Heart right ventricle (tissue), 16 donors: ENCODE results near the gene TMEM63B. TPM values are rescaled to one million over a fixed set of nuclear protein-coding genes. Genes with fewer than 3 reads are reported as not detected.
A peak's percentile ranks its signal among the peaks of the same experiment; 100 is the strongest.

ENCODE experiments used
- ATAC-seq, 8 donors: fragments of 200-7000 bp; cut with Tn5 transposase; one replicate each; pipeline ENCODE4 v1.9.1; 2020; ENCODE audit warnings: mild to moderate bottlenecking in 8 of 8, moderate library complexity in 8 of 8, moderate number of reproducible peaks in 1 of 8
- DNase-seq, 2 donors: peaks; one replicate each; pipeline ENCODE4 v3.0.0-alpha.2; 2020
- H3K27ac ChIP-seq, 10 donors: fragments of 200-600 bp; sonication (generic) in 2 of 10; one replicate each; pipeline versions ENCODE4 v1.5.0 to v1.8.0; 2020 to 2022; ENCODE audit warnings: mild to moderate bottlenecking in 3 of 10
- H3K27me3 ChIP-seq, 7 donors: fragments of 200-600 bp; one replicate each; pipeline ENCODE4 v1.8.0; 2021 to 2022; ENCODE audit warnings: mild to moderate bottlenecking in 2 of 7
- H3K36me3 ChIP-seq, 9 donors: fragments of 200-600 bp; sonication (generic) in 1 of 9; one replicate each; pipeline versions ENCODE4 v1.5.0 to v1.8.0; 2020 to 2022; ENCODE audit warnings: mild to moderate bottlenecking in 2 of 9
- H3K4me1 ChIP-seq, 9 donors: fragments of 200-600 bp; sonication (generic) in 1 of 9; one replicate each; pipeline versions ENCODE4 v1.5.0 to v1.8.0; 2020 to 2022; ENCODE audit warnings: mild to moderate bottlenecking in 4 of 9
- H3K4me3 ChIP-seq, 10 donors: fragments of 200-600 bp; sonication (generic) in 2 of 10; one replicate each; pipeline versions ENCODE4 v1.5.0 to v1.8.0; 2020 to 2022; ENCODE audit warnings: mild to moderate bottlenecking in 7 of 10, moderate library complexity in 2 of 10
- H3K9me3 ChIP-seq, 11 donors: fragments of 200-600 bp in 10 of 11; sonication (generic) in 2 of 11; one replicate each; pipeline versions ENCODE4 v1.5.0 to v1.8.0; 2013 to 2022; ENCODE audit warnings: mild to moderate bottlenecking in 2 of 11, control low read depth in 1 of 11, moderate library complexity in 1 of 11
- CTCF ChIP-seq, 9 donors: fragments of 200-600 bp; sonication (generic) in 2 of 9; IDR thresholded peaks; one replicate each; pipeline versions ENCODE4 v1.5.0 to v1.8.0; 2021 to 2022; ENCODE audit warnings: antibody characterized with exemption in 9 of 9, mild to moderate bottlenecking in 5 of 9, moderate library complexity in 1 of 9
- WGBS, 2 donors: extraction: QIAGEN DNeasy Blood & Tissue Kit; methylation state at CpG; one replicate each; pipeline ENCODE4 v1.1.7; 2013; ENCODE audit warnings: inconsistent platforms in 1 of 2; 5-methylcytosine and 5-hydroxymethylcytosine counted together
- intact Hi-C, 10 donors: fragments of 100-400 bp; cut with DNase I; formaldehyde crosslinking; loops; one replicate each; pipeline versions ENCODE4 v1.11.1 to v1.14.2; 2022
- polyA plus RNA-seq, 2 donors: library from polyadenylated mRNA; stranded (reverse); fragments of 200-250 nt; gene quantifications; one replicate each; pipeline ENCODE4 v1.2.3, GENCODE V29; 2013
- total RNA-seq, 10 donors: library from RNA; stranded (reverse); fragmentation: NEBNext Ultra II Directional in 3 of 10; extraction: Animal tissue kit (Norgen Biotek cat#: 25700) in 3 of 10; gene quantifications; one replicate each; pipeline versions ENCODE4 v1.2.1 to v1.2.4, GENCODE V29; 2021 to 2023
- donor health status: Arrhythmogenic right ventricular cardiomyopathy.
- donor health status: ischemic (EF 13 %, LVEDD 7.1; RV severe dilation, severe dysfunction).
- donor health status: healthy with polysubstance abuse.
- donor health status: DM: no; HTN: yes; CAD: no.
- donor health status: DM: no; HTN: no; CAD: no.
- donor health status: ischemic (EF 25% LVEDD 6.9; RV normal size, moderate dysfunction).
- donor health status: ischemic (EF 25% LVEDD 5.7; RV mildly dilated, moderate dysfunction).
- donor health status: healthy.
- donor health status: DM: yes; HTN: yes; CAD: no.
- donor health status: Ischemic cardiomyopathy.
- donor health status: ischemic (EF 35%, LVEDD 5.7; RV mildly dilated, moderate dysfunction).
- donor health status: nonischemic (EF 11% LVEDD 7.7; RV severe dilation, severe dysfunction).
- donor health status: DM: yes; HTN: yes; CAD: no.
- donor health status: PGD.
- donor health status: ischemic (EF 29% LVEDD 5.4; RV normal size, mild dysfunction).
- donor health status: nonischemic (EF 23%, LVEDD 6.1; RV moderate dilation, normal function).

Gene TMEM63B
- total and polyA plus RNA-seq, 12 donors, result 20.3 to 67.1 (median 37.3) TPM

- Histone ChIP-seq H3K9me3 (no peaks in the 10 kb centered on the region), H3K36me3 (peaks cover 0 to 51% (median 14%) of the 10 kb centered on the region in 9 donors), H3K27ac (no peak overlapping the region), H3K4me1 (peaks cover 0 to 22% (median 4%) of the 10 kb centered on the region in 9 donors), H3K27me3 (no peaks in the 10 kb centered on the region), H3K4me3 (no peak overlapping the region)
- TF ChIP-seq CTCF (IDR thresholded peaks at IDR 0.05), result peak in 3 of 9 donors; percentile 4 to 34 (median 21)
- WGBS, 2 donors, result 55 to 57% methylated on average over 8 of the region's 8 CpGs
- DNase-seq (no peak), ATAC-seq (peak in 1 of 8 donors; percentile 12)
- intact Hi-C loops, result loop anchor here in 9 of 10 donors (1.0 to 10.0 kb wide), 5 partner anchors 53 to 183 kb away; no protein-coding TSS in a partner anchor
Measured at GRCh38 chr6:44152109-44152461, 24.7 kb downstream of the TMEM63B start.

- DNase-seq, result no peak
- peak in 1 of 8 donors; percentile 13 for ATAC-seq
- intact Hi-C loops, result loop anchor here in 9 of 10 donors (1.0 to 10.0 kb wide), 5 partner anchors 54 to 182 kb away; no protein-coding TSS in a partner anchor
- H3K36me3 ChIP-seq, result peaks cover 0 to 46% (median 11%) of the 10 kb centered on the region in 9 donors
- no peak overlapping the region for H3K27ac ChIP-seq
- no peaks in the 10 kb centered on the region for H3K9me3 ChIP-seq
- H3K4me1 ChIP-seq, result peaks cover 0 to 22% (median 4%) of the 10 kb centered on the region in 9 donors
- H3K4me3 ChIP-seq, result no peak overlapping the region
- 93 to 94% methylated on average over 19 of the region's 19 CpGs for WGBS, 2 donors
- H3K27me3 ChIP-seq, result no peaks in the 10 kb centered on the region
- TF ChIP-seq CTCF (IDR thresholded peaks at IDR 0.05), result no peak
Measured at GRCh38 chr6:44152533-44152932, 25.2 kb downstream of the TMEM63B start.

GRCh38 chr6:44154067-44154466 is 26.7 kb downstream of the TMEM63B start:
- no peak for TF ChIP-seq CTCF (IDR thresholded peaks at IDR 0.05)
- ATAC-seq (no peak), DNase-seq (no peak)
- no peaks in the 10 kb centered on the region for H3K9me3 ChIP-seq
- no peak overlapping the region for H3K27ac ChIP-seq
- intact Hi-C loops, result loop anchor here in 3 of 10 donors (5.0 to 10.0 kb wide), 2 partner anchors 57 to 181 kb away; no protein-coding TSS in a partner anchor
- no peaks in the 10 kb centered on the region for H3K27me3 ChIP-seq
- no peak overlapping the region for H3K4me3 ChIP-seq
- peaks cover 0 to 31% (median 0%) of the 10 kb centered on the region in 9 donors for H3K36me3 ChIP-seq
- WGBS, 2 donors, result 90 to 95% methylated on average over 12 of the region's 12 CpGs
- peaks cover 0 to 22% (median 4%) of the 10 kb centered on the region in 9 donors for H3K4me1 ChIP-seq

- peaks cover 0 to 5% (median 2%) of the 10 kb centered on the region in 9 donors for H3K4me1 ChIP-seq
- no peak for ATAC-seq
- WGBS, 2 donors, result 86% methylated on average over 9 of the region's 9 CpGs
- no peak overlapping the region for H3K27ac ChIP-seq
- intact Hi-C loops, result loop anchor here in 2 of 10 donors (10.0 kb wide), 1 partner anchor 178 kb away; no protein-coding TSS in a partner anchor
- no peak overlapping the region for H3K4me3 ChIP-seq
- no peaks in the 10 kb centered on the region for H3K27me3 ChIP-seq
- no peaks in the 10 kb centered on the region for H3K9me3 ChIP-seq
- peaks cover 0 to 16% (median 0%) of the 10 kb centered on the region in 9 donors for H3K36me3 ChIP-seq
- DNase-seq, result no peak
- no peak for TF ChIP-seq CTCF (IDR thresholded peaks at IDR 0.05)
Measured at GRCh38 chr6:44156494-44157151, 29.3 kb downstream of the TMEM63B start.
